Stimulated activated effector memory CD8-positive, alpha-beta T cell treated with anti-CD3 and anti-CD28 coated beads, Interleukin-12 subunit alpha, Interleukin-12 subunit beta, amount 100 ng/mL, for 72 hours (primary cell): Measurements from ENCODE around the gene VPS41.
"Not testable (repeated sequence)": the region's sequence is repeated elsewhere in the genome, so short reads cannot be mapped to it uniquely, and the experiment has no call there.

Source experiments
- ATAC-seq: fragments of 150-1000 bp; cut with Tn5 transposase; 2 replicates; pipeline ENCODE4 v1.10.0; 2021
- DNase-seq, 2 donors: peaks; one replicate each; pipeline ENCODE4 v3.0.0; 2021 to 2022; ENCODE audit warnings: low spot score in 2 of 2
- H3K27ac Mint-ChIP-seq: one replicate; pipeline ENCODE4 v1.8.0; 2022; ENCODE audit warnings: mild to moderate bottlenecking, mixed read lengths
- H3K36me3 Mint-ChIP-seq: one replicate; pipeline ENCODE4 v1.8.0; 2022; ENCODE audit warnings: mild to moderate bottlenecking, mixed read lengths
- H3K4me1 Mint-ChIP-seq: one replicate; pipeline ENCODE4 v1.8.0; 2022; ENCODE audit warnings: mixed read lengths
- H3K4me3 Mint-ChIP-seq: one replicate; pipeline ENCODE4 v1.8.0; 2022; ENCODE audit warnings: mild to moderate bottlenecking, mixed read lengths
- H3K9me3 Mint-ChIP-seq: one replicate; pipeline ENCODE4 v1.8.0; 2022; ENCODE audit warnings: mixed read lengths

Gene VPS41

DNA sequence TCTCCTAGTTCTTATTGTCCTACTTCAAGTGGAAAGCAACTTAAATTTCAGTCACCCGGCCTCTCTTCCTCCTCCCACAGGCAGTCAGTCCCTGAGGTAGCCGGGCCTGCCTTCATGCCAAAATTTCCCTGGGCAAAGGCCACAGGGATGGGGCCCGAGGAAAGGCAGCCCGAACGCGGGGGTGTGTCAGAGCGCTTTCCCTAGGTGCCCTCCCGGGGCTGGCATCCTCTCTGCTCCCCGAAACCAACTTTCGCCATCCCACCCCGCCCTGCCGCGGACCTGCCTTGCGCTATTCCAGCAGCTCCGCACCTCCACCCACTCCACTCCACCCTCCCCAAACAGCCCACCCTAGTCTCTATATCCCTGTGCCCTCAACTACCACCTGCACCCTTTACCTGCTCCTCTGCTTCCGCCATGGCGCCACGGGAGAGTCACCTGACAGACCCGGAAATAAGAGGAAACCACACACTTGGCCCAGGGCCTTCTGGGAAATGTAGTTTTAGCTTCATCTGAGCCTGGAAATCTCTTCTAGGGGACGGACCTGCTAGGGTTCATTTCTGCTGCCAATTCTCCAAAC is at the start of gene VPS41:
Gene VPS41, minus strand, starts transcription at position 433 of the 577 bp plus-strand sequence. Its CDS starts 17 bp downstream, at position 416.
- no peaks in the 10 kb centered on the region for H3K9me3 Mint-ChIP-seq
- H3K4me3 Mint-ChIP-seq = peak within 1 kb of the TSS; percentile 96
- peak; percentile 51 to 84 for DNase-seq
- H3K4me1 Mint-ChIP-seq = peaks cover 33% of the 10 kb centered on the region
- H3K36me3 Mint-ChIP-seq = peaks cover 10% of the 10 kb centered on the region
- H3K27ac Mint-ChIP-seq = peak within 1 kb of the TSS; percentile 98
- ATAC-seq = peak; percentile 98

DNA sequence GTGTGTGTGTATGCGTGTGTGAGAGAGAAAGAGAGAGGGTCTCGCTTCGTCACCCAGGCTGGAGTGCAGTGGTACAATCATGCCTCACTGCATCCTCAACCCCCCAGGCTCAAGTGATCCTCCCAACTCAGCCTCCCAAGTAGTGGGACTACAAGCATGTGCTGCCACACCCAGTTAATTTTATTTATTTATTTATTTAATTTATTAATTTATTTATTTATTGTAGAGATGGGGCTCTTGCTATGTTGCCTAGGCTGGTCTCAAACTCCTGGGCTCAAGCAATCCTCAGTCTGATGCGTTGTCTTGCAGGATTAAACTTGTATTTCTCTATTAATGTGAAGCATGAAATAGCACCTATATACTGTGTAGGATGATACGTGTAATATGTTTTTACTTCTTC is 46.9 kb upstream of the VPS41 start:
- Mint-ChIP-seq H3K4me1 (no peaks in the 10 kb centered on the region), H3K27ac (no peak overlapping the region)

DNA sequence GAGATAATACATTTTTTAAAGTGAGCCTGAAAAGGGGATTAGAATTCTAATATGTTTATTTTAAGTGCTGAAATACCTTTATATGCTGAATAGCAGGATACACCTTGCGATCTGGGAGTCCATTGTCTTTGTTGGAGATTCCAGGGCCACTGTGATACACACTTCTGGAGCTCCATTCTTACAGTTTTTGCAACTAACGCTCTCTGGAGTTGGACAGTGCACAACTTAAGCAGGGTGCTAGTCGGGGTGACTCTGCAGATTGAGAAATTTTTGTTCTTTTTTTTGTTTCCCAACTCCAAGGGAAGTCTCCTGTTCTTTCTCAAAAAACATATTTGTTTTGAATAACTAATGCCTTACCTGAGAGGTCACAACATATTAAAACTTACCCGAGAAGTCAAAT is 45.0 kb upstream of the VPS41 start:
- ATAC-seq (no peak), DNase-seq (no peak)
- Mint-ChIP-seq H3K36me3 (no peaks in the 10 kb centered on the region), H3K4me1 (no peaks in the 10 kb centered on the region), H3K4me3 (no peak overlapping the region), H3K27ac (no peak overlapping the region), H3K9me3 (no peaks in the 10 kb centered on the region)

More for the DNA sequence above, 46.9 kb upstream of the VPS41 start:
- ATAC-seq (no peak), DNase-seq (no peak)
- no peaks in the 10 kb centered on the region for H3K36me3 Mint-ChIP-seq
- H3K9me3 Mint-ChIP-seq = no peaks in the 10 kb centered on the region
- H3K4me3 Mint-ChIP-seq = no peak overlapping the region

DNA sequence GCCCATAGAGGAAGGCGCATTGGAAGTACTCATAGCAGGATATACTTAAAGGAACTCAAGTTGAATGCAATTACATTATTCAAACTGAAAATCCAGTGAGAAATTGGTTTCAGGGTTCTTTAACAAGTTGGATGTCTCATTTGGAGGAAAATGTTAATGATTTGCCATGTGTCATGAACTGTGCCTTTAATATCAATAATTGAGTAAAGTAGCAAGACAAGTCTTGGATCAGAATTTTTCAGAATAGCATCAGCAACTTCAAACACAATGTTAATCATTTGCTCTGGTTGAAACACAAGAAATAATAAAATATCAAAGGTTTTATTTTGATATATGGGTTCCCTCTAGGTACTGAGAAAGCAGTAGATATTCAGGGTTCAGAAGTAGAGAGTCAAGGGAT is 44.2 kb upstream of the VPS41 start:
- Mint-ChIP-seq H3K9me3 (no peaks in the 10 kb centered on the region), H3K27ac (no peak overlapping the region), H3K4me3 (no peak overlapping the region), H3K36me3 (no peaks in the 10 kb centered on the region), H3K4me1 (no peaks in the 10 kb centered on the region)
- DNase-seq = no peak
- no peak for ATAC-seq

DNA sequence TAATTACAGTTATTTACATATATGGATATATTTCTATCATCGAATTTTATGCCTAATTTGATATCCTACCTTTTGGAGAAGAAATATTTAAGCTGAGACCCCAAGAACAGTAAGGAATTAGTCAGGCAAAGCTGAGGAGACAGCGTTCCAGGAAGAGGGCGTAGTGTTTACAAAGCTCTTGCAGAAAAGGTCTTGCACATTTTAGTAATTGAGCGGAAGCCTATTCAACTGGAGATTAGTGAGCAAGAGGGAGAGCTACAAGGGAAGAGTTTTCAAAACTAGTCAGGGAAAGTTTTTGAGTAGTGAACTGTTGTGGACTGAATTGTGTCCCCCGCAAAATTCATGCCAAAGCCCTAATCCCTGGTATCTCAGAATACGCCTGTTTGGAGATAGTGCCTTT is 42.2 kb upstream of the VPS41 start:
- H3K36me3 Mint-ChIP-seq = no peaks in the 10 kb centered on the region
- H3K4me1 Mint-ChIP-seq = no peaks in the 10 kb centered on the region
- no peaks in the 10 kb centered on the region for H3K9me3 Mint-ChIP-seq
- H3K27ac Mint-ChIP-seq = no peak overlapping the region
- no peak for DNase-seq
- ATAC-seq = no peak
- H3K4me3 Mint-ChIP-seq = no peak overlapping the region

DNA sequence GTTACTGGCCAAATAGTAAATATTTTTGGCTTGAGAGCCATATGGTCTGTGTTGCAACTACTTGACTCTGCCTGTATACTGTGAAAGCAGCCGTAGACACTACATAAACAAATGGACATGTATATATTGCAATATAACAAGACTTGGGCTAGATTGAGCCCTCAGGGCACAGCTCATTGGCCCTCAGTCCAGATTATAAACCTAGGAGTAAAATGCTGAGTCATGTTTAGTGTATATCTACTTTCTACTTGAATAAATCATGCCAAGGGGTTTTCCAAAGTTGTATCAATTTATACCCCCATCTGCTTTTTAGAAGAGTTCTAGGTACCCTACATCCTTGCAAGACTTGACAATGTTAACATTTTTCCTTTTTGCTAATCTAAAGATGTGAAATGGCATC is 41.3 kb upstream of the VPS41 start:
- H3K27ac Mint-ChIP-seq = no peak overlapping the region
- ATAC-seq (no peak), DNase-seq (no peak)
- no peaks in the 10 kb centered on the region for H3K36me3 Mint-ChIP-seq
- H3K9me3 Mint-ChIP-seq = no peaks in the 10 kb centered on the region
- H3K4me1 Mint-ChIP-seq = no peaks in the 10 kb centered on the region
- H3K4me3 Mint-ChIP-seq = no peak overlapping the region

DNA sequence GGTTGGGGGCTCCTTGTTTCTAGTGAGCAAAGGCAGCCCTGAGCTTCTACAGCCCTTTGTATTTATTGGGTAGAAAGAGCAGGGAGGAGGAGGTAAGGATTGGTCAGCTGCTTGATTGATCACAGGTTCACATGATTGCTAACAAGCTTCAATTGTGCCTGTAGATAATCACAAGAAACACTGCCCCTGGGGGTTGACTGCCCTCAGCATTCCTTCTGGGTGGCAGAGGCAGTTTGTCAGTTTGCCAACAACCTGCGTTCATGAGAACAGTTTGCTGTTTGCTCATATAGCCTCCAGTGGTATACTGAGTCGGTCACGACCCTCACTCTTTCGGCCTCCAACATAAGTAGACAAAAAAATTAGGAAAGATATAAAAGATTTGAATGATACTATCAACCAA is 38.5 kb upstream of the VPS41 start:
- not testable (repeated sequence) for ATAC-seq, H3K4me3 Mint-ChIP-seq, H3K4me1 Mint-ChIP-seq, H3K9me3 Mint-ChIP-seq, H3K27ac Mint-ChIP-seq, DNase-seq, H3K36me3 Mint-ChIP-seq

DNA sequence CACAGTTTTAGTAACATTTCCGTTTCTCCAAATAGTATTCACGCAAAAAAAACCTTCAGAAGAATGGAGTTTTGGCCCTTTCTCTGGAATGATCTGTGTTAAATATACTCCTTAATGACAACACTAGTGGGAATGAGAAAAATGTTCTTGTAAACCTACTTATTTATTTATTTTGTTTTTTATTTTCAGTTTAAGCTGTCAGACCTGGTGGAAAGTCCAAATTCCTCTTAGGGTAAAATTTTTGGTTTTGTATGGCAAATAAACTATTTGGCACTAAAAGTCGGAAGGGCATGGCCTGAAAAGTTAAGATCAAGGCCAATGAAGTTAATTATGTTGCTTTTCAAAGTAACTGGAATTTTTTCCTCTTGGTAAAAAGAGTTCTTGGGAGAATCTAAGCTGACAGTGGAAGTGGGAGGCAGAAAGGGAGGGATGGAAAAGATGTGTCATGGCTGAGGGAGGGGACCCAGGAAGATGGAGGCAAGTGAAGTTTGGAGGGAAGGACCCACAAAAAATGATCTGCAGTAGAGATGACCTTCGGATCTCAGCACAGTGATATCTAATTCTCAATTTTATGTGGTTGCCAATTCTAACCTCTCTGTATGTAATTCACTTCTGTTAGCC is 33.5 kb upstream of the VPS41 start:
- no peak for DNase-seq
- H3K36me3 Mint-ChIP-seq = no peaks in the 10 kb centered on the region
- no peaks in the 10 kb centered on the region for H3K9me3 Mint-ChIP-seq
- no peaks in the 10 kb centered on the region for H3K4me1 Mint-ChIP-seq
- H3K27ac Mint-ChIP-seq = no peak overlapping the region
- H3K4me3 Mint-ChIP-seq = no peak overlapping the region
- ATAC-seq = no peak

DNA sequence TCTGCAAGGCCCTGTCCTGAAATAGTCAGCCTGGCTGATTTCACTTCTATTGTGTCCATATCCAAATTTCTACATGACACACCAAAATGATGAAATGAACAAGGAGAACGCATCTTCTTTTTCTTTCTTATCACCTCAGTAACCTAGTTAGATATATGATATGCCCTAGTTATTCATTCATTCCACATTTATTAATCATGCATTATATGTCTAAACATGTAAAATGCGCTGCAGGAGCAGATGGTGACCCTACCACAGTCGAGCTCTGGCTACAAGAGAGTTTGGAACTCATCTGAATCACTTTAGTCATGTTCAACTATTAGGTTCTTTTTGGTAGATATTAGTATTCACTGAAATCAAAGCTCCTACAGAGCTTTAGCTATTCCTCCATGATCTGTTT is 31.8 kb upstream of the VPS41 start:
- Mint-ChIP-seq H3K9me3 (no peaks in the 10 kb centered on the region), H3K4me1 (no peaks in the 10 kb centered on the region), H3K27ac (no peak overlapping the region), H3K4me3 (no peak overlapping the region), H3K36me3 (no peaks in the 10 kb centered on the region)
- ATAC-seq (no peak), DNase-seq (no peak)

DNA sequence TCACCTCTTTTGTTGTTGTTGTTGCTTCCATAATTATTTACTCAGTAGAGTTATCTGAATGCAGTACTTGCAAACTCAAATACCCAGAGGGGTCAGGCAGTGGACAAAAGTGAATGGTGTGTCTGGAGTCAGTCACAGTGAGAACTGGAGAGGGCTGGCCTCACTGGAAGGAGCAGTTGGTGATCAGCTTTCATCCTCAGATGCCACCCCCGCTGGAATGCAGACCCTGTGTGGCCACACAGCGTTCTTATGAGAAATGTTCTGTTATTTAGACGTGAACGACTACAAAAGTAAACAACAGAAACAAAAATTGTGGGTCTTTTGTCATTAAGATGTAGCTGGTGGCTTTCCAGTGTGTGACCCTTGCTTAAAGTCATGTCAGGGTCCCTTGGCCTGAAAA is 29.6 kb upstream of the VPS41 start:
- Mint-ChIP-seq H3K9me3 (no peaks in the 10 kb centered on the region), H3K36me3 (no peaks in the 10 kb centered on the region), H3K4me1 (no peaks in the 10 kb centered on the region), H3K4me3 (no peak overlapping the region), H3K27ac (no peak overlapping the region)
- ATAC-seq = no peak
- DNase-seq = no peak

DNA sequence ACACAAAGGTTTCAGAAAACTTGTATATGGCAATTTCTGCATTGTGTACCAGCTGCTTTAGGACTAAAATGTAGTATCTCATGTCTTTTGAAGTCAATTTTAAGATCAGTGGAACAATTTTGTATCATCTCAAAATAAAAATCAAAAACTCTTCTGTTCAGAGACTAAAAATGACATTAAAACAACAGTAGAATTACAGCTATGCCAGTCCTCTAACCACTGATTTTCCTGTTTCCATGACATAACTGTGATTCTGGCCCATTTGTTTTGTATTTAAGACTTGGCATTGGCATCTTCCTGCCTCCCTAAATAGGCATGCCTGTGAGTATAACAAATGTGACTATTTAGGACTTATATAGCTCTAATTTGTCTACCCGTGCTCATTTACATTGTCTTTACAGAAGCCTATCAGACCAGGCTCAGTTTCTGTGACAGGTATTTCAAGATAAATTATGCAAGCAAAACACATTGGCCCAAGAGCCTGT is 29.1 kb upstream of the VPS41 start:
- no peaks in the 10 kb centered on the region for H3K4me1 Mint-ChIP-seq
- H3K4me3 Mint-ChIP-seq = no peak overlapping the region
- no peaks in the 10 kb centered on the region for H3K36me3 Mint-ChIP-seq
- DNase-seq = no peak
- ATAC-seq = no peak
- H3K27ac Mint-ChIP-seq = no peak overlapping the region
- H3K9me3 Mint-ChIP-seq = no peaks in the 10 kb centered on the region

DNA sequence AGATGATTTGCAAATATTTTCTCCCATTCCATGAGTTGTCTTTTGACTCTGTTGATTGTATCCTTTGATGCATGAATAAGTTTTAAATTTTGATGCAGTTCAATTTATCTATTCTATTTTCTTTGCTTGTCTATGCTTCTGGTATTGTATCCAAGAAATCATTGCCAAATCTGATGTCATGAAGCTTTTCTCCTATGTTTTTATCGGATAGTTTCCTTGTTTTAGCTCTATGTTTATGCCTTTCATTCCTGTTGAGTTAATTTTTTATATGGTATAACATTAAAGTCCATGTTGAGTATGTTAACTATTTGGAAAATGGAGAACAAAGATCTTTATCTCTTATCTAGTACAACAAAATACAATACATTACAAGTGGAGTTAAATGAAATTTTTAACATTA is 27.6 kb upstream of the VPS41 start:
- ATAC-seq (no peak), DNase-seq (no peak)
- H3K36me3 Mint-ChIP-seq = no peaks in the 10 kb centered on the region
- H3K4me3 Mint-ChIP-seq = no peak overlapping the region
- H3K27ac Mint-ChIP-seq = no peak overlapping the region
- H3K4me1 Mint-ChIP-seq = no peaks in the 10 kb centered on the region
- no peaks in the 10 kb centered on the region for H3K9me3 Mint-ChIP-seq

DNA sequence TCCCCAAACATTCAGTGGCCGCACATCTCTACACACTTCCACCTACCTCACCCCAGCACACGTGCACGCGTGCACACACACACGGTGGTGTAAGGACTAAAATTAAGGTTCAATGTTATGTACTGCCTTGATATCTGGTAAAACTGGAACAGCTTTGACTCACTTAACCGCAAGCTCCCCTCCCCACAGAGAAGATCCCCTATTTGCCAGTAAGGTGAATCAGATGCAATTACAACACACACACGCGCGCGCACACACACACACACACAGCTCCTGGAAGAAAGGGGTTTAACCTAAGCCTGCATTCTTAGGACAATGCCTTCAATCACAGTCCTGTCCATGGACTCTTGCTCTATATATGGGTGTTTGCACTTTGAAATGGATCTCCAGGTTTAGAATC is 25.5 kb upstream of the VPS41 start:
- no peak for ATAC-seq
- no peak overlapping the region for H3K27ac Mint-ChIP-seq
- no peak for DNase-seq
- no peak overlapping the region for H3K4me3 Mint-ChIP-seq
- no peaks in the 10 kb centered on the region for H3K4me1 Mint-ChIP-seq
- peaks cover under 1% of the 10 kb centered on the region for H3K36me3 Mint-ChIP-seq
- no peaks in the 10 kb centered on the region for H3K9me3 Mint-ChIP-seq

DNA sequence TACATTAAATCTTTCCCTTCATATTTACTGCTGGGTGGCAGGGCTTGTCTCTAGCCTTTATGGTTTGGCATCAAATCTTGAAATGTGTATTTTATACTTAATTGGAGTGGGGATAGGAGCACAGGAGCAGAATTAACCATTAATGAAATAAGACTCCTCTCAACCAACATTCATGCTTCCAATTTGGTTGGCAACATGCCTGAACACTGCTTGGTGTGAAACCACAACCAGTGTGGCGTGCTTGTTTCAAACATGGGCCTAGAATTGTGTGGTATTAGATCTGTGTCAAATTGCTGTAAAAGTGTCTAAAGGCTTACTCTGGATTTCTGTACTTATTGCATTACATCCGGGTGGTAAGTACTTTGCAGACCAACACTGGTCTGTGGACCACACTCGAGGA is 25.1 kb upstream of the VPS41 start:
- Mint-ChIP-seq H3K4me3 (no peak overlapping the region), H3K36me3 (peaks cover 5% of the 10 kb centered on the region), H3K4me1 (no peaks in the 10 kb centered on the region), H3K9me3 (no peaks in the 10 kb centered on the region), H3K27ac (no peak overlapping the region)
- no peak for DNase-seq
- no peak for ATAC-seq

DNA sequence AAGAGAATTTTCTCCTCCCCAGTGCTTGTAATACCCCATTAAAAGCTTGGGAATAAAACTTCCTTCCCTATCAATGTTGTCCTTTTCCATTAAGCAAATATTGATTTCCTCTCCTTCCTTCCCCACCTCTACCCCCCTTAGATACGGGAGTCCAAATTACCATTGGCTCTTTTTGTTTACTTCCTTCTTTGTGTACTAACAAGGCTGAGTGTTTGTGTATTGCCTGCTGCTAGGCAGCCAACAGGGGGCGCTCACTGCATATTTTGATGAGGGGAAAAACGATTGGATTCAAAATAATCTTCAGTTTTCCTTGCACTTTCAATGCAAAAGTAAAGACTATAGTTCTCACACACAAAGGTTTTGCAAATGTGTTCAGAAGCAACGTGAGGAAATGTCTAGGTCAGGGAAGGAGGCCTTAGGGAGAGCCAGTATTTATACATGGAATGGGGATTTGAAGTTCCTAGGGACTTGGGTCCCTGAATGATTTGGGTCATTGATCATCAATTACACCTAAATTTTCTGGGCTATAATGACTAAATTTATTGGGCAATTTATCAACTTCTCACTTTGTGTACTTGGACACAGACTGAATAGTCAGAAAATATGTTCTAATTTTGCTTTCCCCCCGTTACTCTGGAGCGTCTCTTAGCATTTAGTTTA is 23.6 kb upstream of the VPS41 start:
- no peaks in the 10 kb centered on the region for H3K4me1 Mint-ChIP-seq
- no peak for ATAC-seq
- H3K4me3 Mint-ChIP-seq = no peak overlapping the region
- DNase-seq = peak; percentile 18 to 72
- no peak overlapping the region for H3K27ac Mint-ChIP-seq
- no peaks in the 10 kb centered on the region for H3K9me3 Mint-ChIP-seq
- H3K36me3 Mint-ChIP-seq = peaks cover 6% of the 10 kb centered on the region

DNA sequence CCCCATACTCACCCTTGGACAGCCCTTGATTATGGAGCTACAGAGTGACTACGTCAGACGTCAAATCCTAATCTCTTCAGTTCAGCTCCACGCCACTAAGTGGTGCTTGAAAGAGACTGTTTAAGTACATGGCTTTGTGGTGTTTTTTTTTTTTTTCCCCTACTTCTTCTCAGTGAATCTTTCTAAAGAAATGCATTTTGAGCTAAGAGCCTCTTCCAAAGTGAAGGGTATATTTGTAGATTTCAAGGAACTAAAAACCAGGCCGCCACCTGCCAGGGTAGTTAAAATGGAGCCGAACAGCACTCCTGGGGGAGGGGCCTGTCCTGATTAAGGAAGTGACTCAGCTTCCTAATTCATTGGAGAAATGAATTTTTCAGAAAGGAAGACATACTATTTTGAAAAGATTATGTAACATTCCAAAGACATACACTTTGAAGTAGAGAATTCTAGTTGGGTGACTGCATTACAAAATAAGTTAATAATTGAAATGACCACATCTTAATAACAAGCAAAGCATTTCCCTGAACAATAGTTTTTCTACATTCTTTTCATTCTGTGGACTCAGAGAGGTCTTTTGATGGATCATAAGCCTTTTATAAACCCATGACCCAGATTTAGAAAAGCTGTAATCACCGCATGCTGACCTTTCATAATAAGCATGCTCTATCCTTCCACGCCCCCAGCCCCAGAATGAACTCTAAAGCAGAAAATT is 20.6 kb upstream of the VPS41 start:
- Mint-ChIP-seq H3K4me3 (no peak overlapping the region), H3K27ac (no peak overlapping the region), H3K36me3 (peaks cover 6% of the 10 kb centered on the region), H3K4me1 (no peaks in the 10 kb centered on the region), H3K9me3 (no peaks in the 10 kb centered on the region)
- DNase-seq = no peak
- ATAC-seq = no peak
